Neutrophil (primary cell): ENCODE data around the gene ITPR1.

ENCODE experiments used
- H3K27ac ChIP-seq: fragments of 200-600 bp; sonication (generic); 2 replicates; pipeline ENCODE4 v1.5.1; 2016; ENCODE audit warnings: mild to moderate bottlenecking, moderate library complexity
- H3K27me3 ChIP-seq: fragments of 200-600 bp; sonication (generic); 2 replicates; pipeline ENCODE4 v1.6.0; 2016; ENCODE audit warnings: mild to moderate bottlenecking
- H3K36me3 ChIP-seq: fragments of 200-600 bp; sonication (generic); 2 replicates; pipeline ENCODE4 v1.5.1; 2017
- H3K4me1 ChIP-seq, 2 experiments: fragments of 200-600 bp in 1 of 2; sonication (generic) in 1 of 2; 1 replicate in 1 of 2; 2 replicates in 1 of 2; pipeline versions ENCODE4 v1.5.1 to v1.6.1; 2013 to 2016; ENCODE audit warnings: low read depth in 1 of 2, low read length in 1 of 2, mild to moderate bottlenecking in 1 of 2, moderate library complexity in 1 of 2; ENCODE audit not compliant: control insufficient read depth in 1 of 2, insufficient read depth in 1 of 2
- H3K4me3 ChIP-seq, 2 experiments: fragments of 200-600 bp in 1 of 2; sonication (generic) in 1 of 2; 1 replicate in 1 of 2; 2 replicates in 1 of 2; pipeline ENCODE4 v1.5.1; 2013 to 2016; ENCODE audit warnings: low read depth in 1 of 2, low read length in 1 of 2, mild to moderate bottlenecking in 1 of 2, moderate library complexity in 1 of 2
- H3K9me3 ChIP-seq: fragments of 200-600 bp; sonication (generic); 2 replicates; pipeline ENCODE4 v1.5.1; 2016
- CTCF ChIP-seq: fragments of 200-600 bp; sonication (generic); IDR thresholded peaks from 2 replicates; pipeline ENCODE4 v1.5.1; 2016; ENCODE audit warnings: antibody characterized with exemption

The ITPR1 gene

DNA sequence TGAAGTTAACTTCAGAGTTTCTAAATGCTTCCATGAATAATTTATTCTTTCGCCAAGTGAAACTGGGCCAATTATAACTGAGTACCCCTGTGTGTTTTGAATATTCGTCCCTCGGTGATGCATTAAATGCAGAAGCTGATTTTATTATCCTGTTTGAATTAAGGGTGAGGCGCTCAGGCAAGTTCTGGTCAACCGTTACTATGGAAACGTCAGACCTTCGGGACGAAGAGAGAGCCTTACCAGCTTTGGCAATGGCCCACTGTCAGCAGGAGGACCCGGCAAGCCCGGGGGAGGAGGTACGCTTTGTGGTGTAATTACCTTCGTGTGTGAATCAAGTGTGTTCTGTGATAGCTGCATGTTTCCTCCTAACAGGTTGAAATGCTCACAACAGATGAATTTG, 239.8 kb downstream of the ITPR1 start:
- no peak for TF ChIP-seq CTCF
- H3K4me3 ChIP-seq: no peak overlapping the region
- no peaks in the 10 kb centered on the region for H3K27me3 ChIP-seq
- no peaks in the 10 kb centered on the region for H3K36me3 ChIP-seq
- H3K9me3 ChIP-seq: no peaks in the 10 kb centered on the region
- no peaks in the 10 kb centered on the region for H3K4me1 ChIP-seq
- no peak overlapping the region for H3K27ac ChIP-seq

DNA sequence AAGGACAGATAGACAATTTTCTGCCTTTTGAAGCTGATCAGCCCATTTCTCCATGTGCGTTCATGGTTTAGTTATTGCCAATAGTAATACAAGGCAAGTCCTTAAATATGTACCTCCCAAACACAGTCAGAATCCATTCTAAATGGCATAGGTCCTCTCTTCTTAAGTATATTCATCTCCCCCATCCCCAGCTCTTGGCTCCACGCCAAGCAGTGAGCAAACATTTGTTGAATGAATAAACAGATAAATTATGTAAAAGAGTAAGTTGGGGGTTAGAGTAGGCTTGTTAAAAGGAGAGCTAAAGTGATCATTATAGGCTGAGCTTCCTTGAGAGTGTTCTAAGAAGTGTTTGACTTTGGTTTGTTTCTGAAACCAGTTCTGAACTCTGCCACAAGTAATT, 241.3 kb downstream of the ITPR1 start:
- no peak overlapping the region for H3K4me3 ChIP-seq
- H3K4me1 ChIP-seq: no peaks in the 10 kb centered on the region
- TF ChIP-seq CTCF: no peak
- no peaks in the 10 kb centered on the region for H3K27me3 ChIP-seq
- H3K36me3 ChIP-seq: no peaks in the 10 kb centered on the region
- no peak overlapping the region for H3K27ac ChIP-seq
- no peaks in the 10 kb centered on the region for H3K9me3 ChIP-seq

GRCh38 chr3:4735243-4735642, 242.1 kb downstream of the ITPR1 start:
- no peak overlapping the region for H3K4me3 ChIP-seq
- no peaks in the 10 kb centered on the region for H3K9me3 ChIP-seq
- H3K27ac ChIP-seq: no peak overlapping the region
- no peak for TF ChIP-seq CTCF
- no peaks in the 10 kb centered on the region for H3K36me3 ChIP-seq
- H3K4me1 ChIP-seq: peaks cover 0 to under 1% of the 10 kb centered on the region in 2 experiments
- no peaks in the 10 kb centered on the region for H3K27me3 ChIP-seq

- Histone ChIP-seq H3K9me3 (no peaks in the 10 kb centered on the region), H3K4me1 (peaks cover 11 to 12% of the 10 kb centered on the region in 2 experiments), H3K4me3 (no peak overlapping the region), H3K27me3 (no peaks in the 10 kb centered on the region), H3K27ac (no peak overlapping the region), H3K36me3 (no peaks in the 10 kb centered on the region)
- TF ChIP-seq CTCF: no peak
Observed at GRCh38 chr3:4736284-4736861, 243.2 kb downstream of the ITPR1 start.

DNA sequence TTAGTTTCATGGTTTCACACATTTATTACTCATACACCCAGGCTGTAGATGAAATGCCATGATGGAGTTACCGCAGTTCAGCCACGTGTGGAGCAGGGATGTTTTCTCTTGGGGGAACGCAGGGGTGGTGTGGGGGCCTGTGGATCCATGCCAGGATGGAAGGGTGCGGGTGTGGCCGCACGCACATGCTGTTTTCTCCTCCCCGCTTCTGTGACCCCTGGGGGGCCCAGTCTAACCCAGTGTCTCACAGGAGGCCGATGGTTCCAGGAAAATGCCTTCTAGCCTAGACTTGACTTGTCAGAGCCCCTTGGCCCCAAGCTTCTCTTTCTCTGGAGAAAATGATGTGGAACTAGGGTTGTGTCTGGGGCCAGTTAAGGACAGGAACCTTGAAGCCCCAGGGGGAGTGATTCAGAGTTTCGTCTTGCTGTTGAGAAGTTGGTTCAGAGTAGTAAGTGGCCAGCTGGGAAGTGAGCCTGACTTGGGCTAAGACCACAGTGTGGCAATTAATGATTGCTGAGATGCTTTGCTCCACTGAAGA, 245.7 kb downstream of the ITPR1 start:
- no peak overlapping the region for H3K27ac ChIP-seq
- H3K4me3 ChIP-seq: no peak overlapping the region
- H3K27me3 ChIP-seq: no peaks in the 10 kb centered on the region

More for the DNA sequence above, 245.7 kb downstream of the ITPR1 start:
- peaks cover 18 to 20% of the 10 kb centered on the region in 2 experiments for H3K4me1 ChIP-seq
- no peaks in the 10 kb centered on the region for H3K36me3 ChIP-seq
- H3K9me3 ChIP-seq: no peaks in the 10 kb centered on the region
- TF ChIP-seq CTCF: no peak
